Measurements from ENCODE around the gene FBXL17. TPM values are rescaled to one million over a fixed set of nuclear protein-coding genes. Genes with fewer than 3 reads are reported as not detected.

FBXL17 gene
- polyA plus RNA-seq, 2 of the 4 experiments (the other 2 are of a cell fraction) = 8.7 to 9.1 TPM

DNA sequence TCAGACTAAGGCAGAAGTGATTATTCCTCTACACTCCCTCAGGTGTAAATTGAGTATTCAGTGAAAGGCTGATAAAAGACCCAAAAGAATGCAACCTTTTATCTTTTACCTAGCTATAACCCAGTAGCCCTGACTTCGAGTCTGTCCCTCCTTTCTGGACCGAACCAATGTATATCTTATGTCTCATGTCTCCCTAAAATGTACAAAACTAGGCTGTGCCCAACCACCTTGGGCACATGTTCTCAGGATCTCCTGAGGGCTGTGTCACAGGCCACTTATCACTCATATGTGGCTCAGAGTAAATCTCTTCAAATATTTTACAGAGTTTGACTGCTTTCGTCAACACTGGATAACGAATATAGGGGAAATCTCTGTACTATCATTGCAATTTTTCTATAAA, 12.7 kb downstream of the FBXL17 start (continued):
- TF ChIP-seq, protein P1, sequence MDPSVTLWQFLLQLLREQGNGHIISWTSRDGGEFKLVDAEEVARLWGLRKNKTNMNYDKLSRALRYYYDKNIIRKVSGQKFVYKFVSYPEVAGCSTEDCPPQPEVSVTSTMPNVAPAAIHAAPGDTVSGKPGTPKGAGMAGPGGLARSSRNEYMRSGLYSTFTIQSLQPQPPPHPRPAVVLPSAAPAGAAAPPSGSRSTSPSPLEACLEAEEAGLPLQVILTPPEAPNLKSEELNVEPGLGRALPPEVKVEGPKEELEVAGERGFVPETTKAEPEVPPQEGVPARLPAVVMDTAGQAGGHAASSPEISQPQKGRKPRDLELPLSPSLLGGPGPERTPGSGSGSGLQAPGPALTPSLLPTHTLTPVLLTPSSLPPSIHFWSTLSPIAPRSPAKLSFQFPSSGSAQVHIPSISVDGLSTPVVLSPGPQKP (IDR thresholded peaks at IDR 0.05; ENCODE audit: low read depth, low read length) = no peak
- no peak for TF ChIP-seq NFE2L2 (conservative IDR thresholded peaks at IDR 0.05; ENCODE audit: low read length)
- no peak for TF ChIP-seq RARB (CRISPR knock-in tag; IDR thresholded peaks at IDR 0.05)
- TF ChIP-seq JUN (IDR thresholded peaks at IDR 0.05) = no peak
- TF ChIP-seq ESRRA (IDR thresholded peaks at IDR 0.05; ENCODE audit: borderline replicate concordance, low read length) = no peak
- TF ChIP-seq, protein P2, sequence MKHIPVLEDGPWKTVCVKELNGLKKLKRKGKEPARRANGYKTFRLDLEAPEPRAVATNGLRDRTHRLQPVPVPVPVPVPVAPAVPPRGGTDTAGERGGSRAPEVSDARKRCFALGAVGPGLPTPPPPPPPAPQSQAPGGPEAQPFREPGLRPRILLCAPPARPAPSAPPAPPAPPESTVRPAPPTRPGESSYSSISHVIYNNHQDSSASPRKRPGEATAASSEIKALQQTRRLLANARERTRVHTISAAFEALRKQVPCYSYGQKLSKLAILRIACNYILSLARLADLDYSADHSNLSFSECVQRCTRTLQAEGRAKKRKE (CRISPR knock-in tag; IDR thresholded peaks at IDR 0.05; ENCODE audit: low read depth) = no peak

DNA sequence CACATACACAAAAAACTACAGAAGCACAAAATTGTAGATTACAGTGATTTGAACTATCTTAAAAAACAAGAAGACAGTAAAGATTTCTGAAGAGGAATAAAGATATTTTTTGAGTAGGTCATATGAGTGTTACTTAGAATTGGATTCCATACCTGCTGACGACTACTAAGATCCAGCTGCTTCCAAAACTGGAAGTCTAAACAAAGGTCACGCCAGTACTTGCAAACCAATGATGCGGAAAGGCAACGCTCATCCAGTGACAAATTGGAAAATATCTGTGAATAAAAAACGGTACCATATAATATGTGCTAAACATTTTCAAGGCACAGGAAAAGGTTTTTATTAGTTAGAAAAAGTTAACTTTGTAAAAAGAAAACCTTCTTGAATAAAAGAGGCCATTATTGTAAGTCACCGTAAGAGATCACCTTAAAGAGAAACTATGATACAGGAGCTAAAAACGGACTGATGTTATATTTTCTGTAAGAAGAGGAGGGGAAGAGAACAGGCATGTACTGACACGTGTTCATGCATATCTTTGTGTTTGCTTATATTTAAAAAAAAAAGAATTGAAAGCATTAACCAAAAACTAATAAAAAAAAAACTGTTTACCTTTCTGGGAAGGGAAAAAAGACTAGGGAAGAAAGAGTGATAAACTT, 14.1 kb downstream of the FBXL17 start:
- Histone ChIP-seq H3K4me3 (no peak overlapping the region), H3K4me2 (no peak overlapping the region), H3K9me3 (peaks cover 6% of the 10 kb centered on the region; the same call in 2 of the 3 replicates), H3K4me1 (no peaks in the 10 kb centered on the region), H3K27ac (no peak overlapping the region)
- DNase-seq (ENCODE audit: low read depth in 1 of 2, low spot score in 1 of 2) (no peak), FAIRE-seq (no peak), ATAC-seq (no peak)
- TF ChIP-seq, protein P3, sequence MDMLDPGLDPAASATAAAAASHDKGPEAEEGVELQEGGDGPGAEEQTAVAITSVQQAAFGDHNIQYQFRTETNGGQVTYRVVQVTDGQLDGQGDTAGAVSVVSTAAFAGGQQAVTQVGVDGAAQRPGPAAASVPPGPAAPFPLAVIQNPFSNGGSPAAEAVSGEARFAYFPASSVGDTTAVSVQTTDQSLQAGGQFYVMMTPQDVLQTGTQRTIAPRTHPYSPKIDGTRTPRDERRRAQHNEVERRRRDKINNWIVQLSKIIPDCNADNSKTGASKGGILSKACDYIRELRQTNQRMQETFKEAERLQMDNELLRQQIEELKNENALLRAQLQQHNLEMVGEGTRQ (IDR thresholded peaks at IDR 0.05) = no peak
- no peak for TF ChIP-seq ESRRA (IDR thresholded peaks at IDR 0.05; ENCODE audit: borderline replicate concordance, low read length)
- TF ChIP-seq, protein P2 (CRISPR knock-in tag; IDR thresholded peaks at IDR 0.05; ENCODE audit: low read depth) = no peak
- TF ChIP-seq RCOR1 (IDR thresholded peaks at IDR 0.05; ENCODE audit: low read depth, low read length) = no peak
- no peak for TF ChIP-seq HDAC2 (IDR thresholded peaks at IDR 0.05)
- no peak for TF ChIP-seq JUN (IDR thresholded peaks at IDR 0.05)
- no peak for TF ChIP-seq ZC3H11A (IDR thresholded peaks at IDR 0.05)
- no peak for TF ChIP-seq FOXS1 (CRISPR knock-in tag; IDR thresholded peaks at IDR 0.05)
- no peak for TF ChIP-seq ZSCAN20 (CRISPR knock-in tag; IDR thresholded peaks at IDR 0.05)
- no peak for TF ChIP-seq RARB (CRISPR knock-in tag; IDR thresholded peaks at IDR 0.05)
- ChIA-PET CTCF (interaction anchor here (1.0 kb wide), 1 partner anchor 103 kb away, joined by 3 read pairs; no protein-coding TSS in a partner anchor), POLR2A (no interaction called here)
- 87% methylated on average over 8 of the region's 8 CpGs for WGBS (ENCODE audit: missing lambda C conversion rate)

DNA sequence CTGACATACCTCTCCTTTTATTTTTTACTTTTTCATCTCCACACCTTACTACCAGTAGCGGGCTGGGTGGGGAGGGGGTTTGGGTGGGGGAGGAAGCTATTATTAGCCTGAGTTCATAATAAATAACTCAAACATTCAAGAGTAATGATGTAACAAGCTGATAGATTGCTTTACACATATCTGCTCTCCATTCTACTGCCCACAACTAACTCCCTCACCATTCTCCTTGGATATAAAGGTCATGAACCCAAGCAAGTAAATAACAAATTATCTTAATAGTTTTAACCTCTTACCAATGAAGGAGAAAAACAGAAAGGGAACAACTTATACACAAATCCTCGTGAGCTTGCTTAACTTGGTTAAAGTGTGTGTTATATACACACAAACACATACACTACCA, 15.4 kb downstream of the FBXL17 start:
- ATAC-seq = no peak
- FAIRE-seq = no peak
- no peak for DNase-seq (ENCODE audit: low read depth in 1 of 2, low spot score in 1 of 2)
- TF ChIP-seq, protein P4, sequence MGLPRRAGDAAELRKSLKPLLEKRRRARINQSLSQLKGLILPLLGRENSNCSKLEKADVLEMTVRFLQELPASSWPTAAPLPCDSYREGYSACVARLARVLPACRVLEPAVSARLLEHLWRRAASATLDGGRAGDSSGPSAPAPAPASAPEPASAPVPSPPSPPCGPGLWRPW (IDR thresholded peaks at IDR 0.05) = no peak
- TF ChIP-seq SMC3 (IDR thresholded peaks at IDR 0.05) (no peak), CBX2 (IDR thresholded peaks at IDR 0.05; ENCODE audit: borderline replicate concordance, low read depth) (no peak), ZNF302 (CRISPR knock-in tag; IDR thresholded peaks at IDR 0.05) (no peak), NPAS2 (CRISPR knock-in tag; IDR thresholded peaks at IDR 0.05; ENCODE audit: borderline replicate concordance) (no peak), POLR2AphosphoS2 (conservative IDR thresholded peaks at IDR 0.05; ENCODE audit: low read length) (no peak), HDAC2 (IDR thresholded peaks at IDR 0.05) (no peak), CEBPB (IDR thresholded peaks at IDR 0.05) (no peak), KDM5A (IDR thresholded peaks at IDR 0.05) (no peak), HEYL (CRISPR knock-in tag; IDR thresholded peaks at IDR 0.05) (no peak), ZC3H11A (IDR thresholded peaks at IDR 0.05) (no peak), MYC (IDR thresholded peaks at IDR 0.05; ENCODE audit: borderline replicate concordance, low read length) (no peak)
- ChIA-PET CTCF (interaction anchor here (0.5 kb wide), 1 partner anchor 12 kb away, joined by 5 read pairs; no protein-coding TSS in a partner anchor), POLR2A (no interaction called here)
- H3K27ac ChIP-seq = no peak overlapping the region
- H3K4me1 ChIP-seq = no peaks in the 10 kb centered on the region
- 74% methylated on average over 2 of the region's 2 CpGs for WGBS (ENCODE audit: missing lambda C conversion rate)
- H3K4me3 ChIP-seq = no peak overlapping the region
- H3K9me3 ChIP-seq = no peaks in the 10 kb centered on the region
- H3K4me2 ChIP-seq = no peak overlapping the region

All from A549 (cell line).